T-helper 2 cell treated with Interferon-gamma antibody and Interleukin-4, amounts not matched to agents 100 ng/mL and 5 ng/mL, for 36 hours (primary cell): Measurements from ENCODE around the gene TMEM41A. TPM values are rescaled to one million over a fixed set of nuclear protein-coding genes. Genes with fewer than 3 reads are reported as not detected.

Experiments
- intact Hi-C: fragments of 100-400 bp; cut with micrococcal nuclease; formaldehyde crosslinking; loops from one replicate; pipeline ENCODE4 v1.15.1; 2023
- total RNA-seq: library from RNA; stranded (reverse); gene quantifications from 2 replicates; pipeline ENCODE4 v1.2.3, GENCODE V29; 2022

The TMEM41A gene
- 20.9 and 21.2 TPM in 2 replicates for total RNA-seq

- intact Hi-C loops: loop anchor here (1.0 to 5.0 kb wide), 6 partner anchors 61 to 1251 kb away; partner anchors contain the start of genes ALG3, EEF1AKMT4, MAP3K13 and SENP2
These were observed at the start of gene TMEM41A for GRCh38 chr3:185498503-185499396. TMEM41A (minus strand) TSS chr3:185499035; CDS start chr3:185498961, 74 bp downstream.

- intact Hi-C loops: no loop called here
These were observed 41.9 kb upstream of the TMEM41A start for GRCh38 chr3:185540695-185541094.

GRCh38 chr3:185539934-185540333, 41.1 kb upstream of the TMEM41A start:
- intact Hi-C loops: no loop called here

GRCh38 chr3:185537369-185537970, 38.6 kb upstream of the TMEM41A start:
- intact Hi-C loops: no loop called here

- intact Hi-C loops: no loop called here
These were observed 35.7 kb upstream of the TMEM41A start for GRCh38 chr3:185534511-185534910.

GRCh38 chr3:185532901-185533300, 34.1 kb upstream of the TMEM41A start:
- intact Hi-C loops: no loop called here

- intact Hi-C loops: no loop called here
These were observed 32.0 kb upstream of the TMEM41A start for GRCh38 chr3:185530856-185531255.

- intact Hi-C loops: no loop called here
These were observed 29.7 kb upstream of the TMEM41A start for GRCh38 chr3:185528532-185528931.

- intact Hi-C loops: no loop called here
These were observed 28.5 kb upstream of the TMEM41A start for GRCh38 chr3:185527364-185527763.

- intact Hi-C loops: no loop called here
These were observed 27.6 kb upstream of the TMEM41A start for GRCh38 chr3:185526349-185526951.

GRCh38 chr3:185521349-185522138, 22.7 kb upstream of the TMEM41A start:
- intact Hi-C loops: no loop called here

- intact Hi-C loops: no loop called here
These were observed 20.2 kb upstream of the TMEM41A start for GRCh38 chr3:185519021-185519420.

GRCh38 chr3:185517387-185518130, 18.7 kb upstream of the TMEM41A start:
- intact Hi-C loops: no loop called here

- intact Hi-C loops: no loop called here
These were observed 12.9 kb upstream of the TMEM41A start for GRCh38 chr3:185511711-185512110.

GRCh38 chr3:185508335-185508991, 9.6 kb upstream of the TMEM41A start:
- intact Hi-C loops: no loop called here

GRCh38 chr3:185507883-185508282, 9.0 kb upstream of the TMEM41A start:
- intact Hi-C loops: no loop called here

GRCh38 chr3:185504636-185505035, 5.8 kb upstream of the TMEM41A start:
- intact Hi-C loops: no loop called here

GRCh38 chr3:185503521-185503920, 4.7 kb upstream of the TMEM41A start:
- intact Hi-C loops: no loop called here

GRCh38 chr3:185502987-185503386, 4.2 kb upstream of the TMEM41A start:
- intact Hi-C loops: no loop called here

GRCh38 chr3:185490241-185490640, 8.6 kb downstream of the TMEM41A start:
- intact Hi-C loops: no loop called here
